ENCODE data around the gene JMY.
"Not testable (repeated sequence)": the region's sequence is repeated elsewhere in the genome, so short reads cannot be mapped to it uniquely, and the experiment has no call there.

JMY gene

DNA sequence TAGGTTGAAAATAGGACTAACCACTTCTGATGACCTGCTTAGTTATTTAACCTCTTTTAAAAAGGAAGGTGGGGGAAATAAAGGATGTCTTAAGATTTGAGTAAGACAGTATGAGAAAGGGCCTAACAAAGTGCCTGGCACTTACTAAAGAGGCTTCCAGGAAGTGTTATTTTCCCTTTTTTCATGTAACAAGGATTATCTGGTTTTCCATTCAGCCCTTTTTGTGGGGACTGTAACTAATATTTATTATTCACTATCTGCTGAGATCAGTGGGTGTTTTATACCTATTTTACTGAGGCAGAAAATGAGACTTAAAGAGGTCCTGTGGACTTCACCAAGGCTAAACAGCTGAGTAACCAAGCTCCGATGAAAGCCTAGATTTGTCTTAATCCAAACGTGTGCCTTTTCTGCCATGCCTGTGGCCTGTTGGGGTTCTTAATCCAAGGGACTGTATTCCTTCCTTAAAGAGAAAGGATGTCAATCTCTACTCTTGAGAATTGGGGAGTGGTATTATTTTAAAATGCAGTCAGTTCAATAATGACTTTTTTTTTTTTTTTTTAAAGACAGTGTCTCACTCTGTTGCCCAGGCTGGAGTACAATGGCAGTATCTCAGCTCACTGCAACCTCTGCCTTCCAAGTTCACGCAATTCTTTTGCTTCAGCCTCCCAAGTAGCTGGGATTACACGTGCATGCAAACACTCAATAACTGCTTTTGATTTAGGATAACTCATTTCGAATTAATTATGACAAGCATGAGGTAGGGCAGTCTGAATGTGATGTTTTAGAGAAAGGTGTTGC lies 6.5 kb downstream of the JMY start:
- H3K27ac ChIP-seq: no peak overlapping the region
- ChIA-PET CTCF (interaction anchor here (0.7 kb wide), 1 partner anchor 38 kb away, joined by 3 read pairs; no protein-coding TSS in a partner anchor), POLR2A (ENCODE audit: low non-redundant PET) (no interaction called here)
- no peak for DNase-seq (ENCODE audit: low spot score)
- TF ChIP-seq, protein P1, sequence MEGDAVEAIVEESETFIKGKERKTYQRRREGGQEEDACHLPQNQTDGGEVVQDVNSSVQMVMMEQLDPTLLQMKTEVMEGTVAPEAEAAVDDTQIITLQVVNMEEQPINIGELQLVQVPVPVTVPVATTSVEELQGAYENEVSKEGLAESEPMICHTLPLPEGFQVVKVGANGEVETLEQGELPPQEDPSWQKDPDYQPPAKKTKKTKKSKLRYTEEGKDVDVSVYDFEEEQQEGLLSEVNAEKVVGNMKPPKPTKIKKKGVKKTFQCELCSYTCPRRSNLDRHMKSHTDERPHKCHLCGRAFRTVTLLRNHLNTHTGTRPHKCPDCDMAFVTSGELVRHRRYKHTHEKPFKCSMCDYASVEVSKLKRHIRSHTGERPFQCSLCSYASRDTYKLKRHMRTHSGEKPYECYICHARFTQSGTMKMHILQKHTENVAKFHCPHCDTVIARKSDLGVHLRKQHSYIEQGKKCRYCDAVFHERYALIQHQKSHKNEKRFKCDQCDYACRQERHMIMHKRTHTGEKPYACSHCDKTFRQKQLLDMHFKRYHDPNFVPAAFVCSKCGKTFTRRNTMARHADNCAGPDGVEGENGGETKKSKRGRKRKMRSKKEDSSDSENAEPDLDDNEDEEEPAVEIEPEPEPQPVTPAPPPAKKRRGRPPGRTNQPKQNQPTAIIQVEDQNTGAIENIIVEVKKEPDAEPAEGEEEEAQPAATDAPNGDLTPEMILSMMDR (conservative IDR thresholded peaks at IDR 0.05; ENCODE audit: low read depth): no peak

DNA sequence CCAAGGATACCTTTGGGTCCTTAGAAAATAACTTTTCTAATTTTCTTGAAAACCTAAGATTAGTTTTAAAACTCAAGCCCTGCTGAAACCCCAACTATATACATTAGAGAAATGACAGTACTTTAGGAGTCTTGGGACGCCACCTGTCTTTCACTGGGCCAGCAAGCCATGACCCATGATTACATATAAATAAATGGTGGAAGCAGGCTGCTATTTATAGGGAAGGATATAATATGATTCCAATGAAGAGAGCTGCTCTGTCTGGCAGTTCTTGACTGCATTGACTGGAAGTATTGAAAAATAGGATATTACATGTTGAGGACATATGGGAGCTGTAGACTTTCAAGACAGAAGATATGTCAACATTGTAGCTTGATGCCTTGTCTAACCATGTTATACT lies 7.3 kb downstream of the JMY start:
- DNase-seq (ENCODE audit: low spot score): no peak
- TF ChIP-seq, protein P1 (conservative IDR thresholded peaks at IDR 0.05; ENCODE audit: low read depth): no peak
- H3K27ac ChIP-seq: no peak overlapping the region
- POLR2A ChIA-PET (ENCODE audit: low non-redundant PET): no interaction called here
- CTCF ChIA-PET: no interaction called here

DNA sequence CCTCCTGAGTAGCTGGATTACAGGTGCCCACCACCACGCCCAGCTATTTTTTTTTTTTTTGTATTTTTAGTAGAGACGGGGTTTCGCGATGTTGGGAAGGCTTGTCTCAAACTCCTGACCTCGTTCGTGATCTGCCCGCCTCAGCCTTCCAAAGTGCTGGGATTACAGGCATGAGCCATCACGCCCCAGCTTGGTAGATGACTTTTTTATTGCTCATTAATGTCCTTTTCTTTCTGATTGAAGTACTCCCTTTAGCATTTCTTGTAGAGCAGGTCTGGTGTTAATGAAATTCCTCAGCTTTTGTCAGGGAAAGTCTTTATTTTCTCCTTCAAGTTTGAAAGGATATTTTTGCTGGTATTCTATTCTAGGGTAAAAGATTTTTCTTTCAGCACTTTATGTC lies 18.1 kb downstream of the JMY start:
- DNase-seq (ENCODE audit: low spot score); H3K27ac ChIP-seq; POLR2A ChIA-PET (ENCODE audit: low non-redundant PET): not testable (repeated sequence)
- CTCF ChIA-PET: interaction anchor here (0.6 to 2.0 kb wide), 6 partner anchors 22 to 233 kb away, joined by 3 to 10 read pairs (median 5); no protein-coding TSS in a partner anchor

DNA sequence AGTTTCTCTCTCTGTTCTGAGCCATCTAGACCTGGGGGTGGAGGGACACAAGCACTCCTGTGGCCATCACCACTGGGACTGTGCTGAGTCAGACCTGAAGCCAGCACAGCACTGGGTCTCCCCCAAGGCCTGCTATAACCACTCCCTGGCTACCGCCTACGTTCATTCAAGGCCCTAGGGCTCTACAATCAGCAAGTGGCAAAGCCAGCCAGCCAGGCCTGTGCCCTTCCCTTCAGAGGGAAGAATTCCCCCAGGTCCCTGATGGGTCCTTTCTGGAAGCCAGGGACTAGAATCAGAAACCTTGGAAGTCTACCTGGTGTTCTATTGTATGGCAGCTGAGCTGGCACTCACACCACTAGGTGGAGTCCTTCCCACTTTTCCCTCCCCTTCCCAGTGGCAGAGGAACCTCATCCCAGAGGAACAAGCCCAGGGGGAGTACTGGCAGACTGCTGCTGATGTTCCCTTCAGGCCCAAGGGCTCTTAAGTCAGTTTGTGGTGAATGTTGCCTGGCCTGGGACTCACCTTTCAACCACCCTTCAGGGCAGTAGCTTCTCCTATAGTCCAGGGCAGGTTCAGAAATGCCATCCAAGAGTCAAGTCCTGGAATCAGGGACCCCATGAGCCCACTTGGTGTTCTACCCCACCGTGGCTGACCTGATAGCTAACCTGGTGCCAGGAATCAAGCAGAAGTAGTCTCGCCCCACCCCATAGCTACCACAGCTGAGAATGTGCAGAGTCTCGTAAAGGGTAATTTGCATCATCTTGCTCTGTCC lies 20.0 kb downstream of the JMY start:
- ChIA-PET CTCF (interaction anchor here (0.6 to 2.0 kb wide), 8 partner anchors 12 to 1170 kb away, joined by 3 to 5 read pairs (median 4); no protein-coding TSS in a partner anchor), POLR2A (ENCODE audit: low non-redundant PET) (no interaction called here)
- no peak overlapping the region for H3K27ac ChIP-seq
- DNase-seq (ENCODE audit: low spot score): peak; percentile 37
- TF ChIP-seq, protein P1 (conservative IDR thresholded peaks at IDR 0.05; ENCODE audit: low read depth): peak; percentile 39

DNA sequence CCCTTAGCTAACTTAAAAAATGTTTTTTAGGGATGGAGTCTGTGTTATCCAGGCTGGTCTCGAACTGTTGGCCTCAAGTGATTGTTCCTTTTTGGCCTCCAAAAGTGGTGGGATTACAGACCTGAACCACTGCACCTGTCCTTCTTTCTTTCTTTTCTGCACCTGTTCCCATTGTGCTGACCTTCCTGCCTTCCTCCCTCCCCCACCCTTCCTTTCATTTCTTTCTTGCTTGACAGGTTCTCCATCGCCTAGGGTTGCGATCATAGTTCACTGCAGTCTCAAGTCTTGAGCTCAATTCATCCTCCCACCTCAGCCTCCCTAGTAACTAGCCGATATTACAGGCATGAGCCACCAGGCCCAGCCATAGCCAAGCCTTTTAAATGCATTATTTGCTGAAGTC lies 20.6 kb downstream of the JMY start:
- POLR2A ChIA-PET (ENCODE audit: low non-redundant PET): interaction anchor here (0.7 kb wide), 1 partner anchor 170 kb away, joined by 3 read pairs; no protein-coding TSS in a partner anchor
- CTCF ChIA-PET: interaction anchor here (0.6 to 1.7 kb wide), 7 partner anchors 11 to 1170 kb away, joined by 3 to 7 read pairs (median 4); no protein-coding TSS in a partner anchor

DNA sequence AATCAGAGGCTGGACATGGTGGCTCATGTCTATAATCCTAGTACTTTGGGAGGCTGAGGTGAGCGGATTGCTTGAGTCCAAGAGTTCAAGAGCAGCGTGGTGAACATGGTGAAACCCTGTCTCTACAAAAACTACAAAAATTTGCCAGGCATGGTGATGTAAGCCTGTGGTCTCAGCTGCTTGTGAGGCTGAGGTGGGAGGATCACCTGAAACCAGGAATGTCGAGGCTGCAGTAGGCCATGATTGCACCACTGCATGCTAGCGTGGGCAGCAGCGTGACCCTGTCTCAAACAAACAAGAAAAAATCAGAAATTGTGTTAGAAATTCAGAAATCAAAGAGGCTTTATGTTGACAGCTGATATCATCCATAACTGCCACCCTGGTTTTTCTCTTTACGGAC lies 21.4 kb downstream of the JMY start:
- POLR2A ChIA-PET (ENCODE audit: low non-redundant PET): interaction anchor here (0.7 kb wide), 1 partner anchor 169 kb away, joined by 3 read pairs; no protein-coding TSS in a partner anchor
- TF ChIP-seq, protein P1 (conservative IDR thresholded peaks at IDR 0.05; ENCODE audit: low read depth): no peak
- no peak overlapping the region for H3K27ac ChIP-seq
- CTCF ChIA-PET: interaction anchor here (0.7 to 1.7 kb wide), 3 partner anchors 20 to 242 kb away, joined by 3 to 7 read pairs (median 4); no protein-coding TSS in a partner anchor
- no peak for DNase-seq (ENCODE audit: low spot score)

More for the DNA sequence above, 20.6 kb downstream of the JMY start:
- H3K27ac ChIP-seq: no peak overlapping the region
- TF ChIP-seq, protein P1 (conservative IDR thresholded peaks at IDR 0.05; ENCODE audit: low read depth): no peak
- DNase-seq (ENCODE audit: low spot score): no peak
